ENCODE results near the gene ELMO1.

Gene ELMO1

DNA sequence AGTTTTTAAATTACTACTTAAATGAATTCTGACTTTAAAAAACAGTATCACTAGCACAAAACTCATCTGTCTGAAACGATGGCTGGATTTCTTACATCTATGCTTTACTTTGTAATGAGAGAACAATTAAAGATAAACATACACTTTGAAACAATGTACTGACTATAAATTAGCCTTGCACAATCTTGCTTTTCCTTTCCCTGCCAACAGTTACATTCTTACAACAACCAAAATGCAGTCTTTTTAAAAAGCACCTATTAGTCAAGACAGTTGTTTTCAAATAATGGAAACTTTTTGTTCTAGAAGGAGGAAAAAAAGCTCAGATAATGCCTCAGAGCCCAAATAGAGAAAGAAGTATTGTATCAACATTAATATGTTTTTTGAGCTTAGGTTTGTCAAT lies 153.3 kb downstream of the ELMO1 start:
- DNase-seq, result no peak

DNA sequence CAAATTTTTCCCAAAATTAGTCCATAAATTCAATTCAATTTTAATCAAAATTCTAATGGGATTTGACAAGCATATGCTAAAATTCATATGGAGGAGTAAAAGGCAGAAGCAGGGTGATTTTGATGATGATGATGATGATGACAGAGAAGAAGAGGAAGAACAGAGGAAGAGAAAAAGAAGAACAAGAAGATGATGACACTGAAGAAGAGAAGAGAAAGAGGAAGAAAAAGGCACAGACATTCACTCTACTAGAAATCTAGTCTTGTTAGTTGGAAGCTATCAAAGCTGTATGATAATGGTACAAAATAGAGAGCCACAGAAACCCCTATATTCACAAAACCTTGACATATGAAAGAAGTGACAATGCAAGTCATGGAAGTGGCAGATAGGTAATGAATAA lies 157.9 kb downstream of the ELMO1 start:
- DNase-seq, result no peak

DNA sequence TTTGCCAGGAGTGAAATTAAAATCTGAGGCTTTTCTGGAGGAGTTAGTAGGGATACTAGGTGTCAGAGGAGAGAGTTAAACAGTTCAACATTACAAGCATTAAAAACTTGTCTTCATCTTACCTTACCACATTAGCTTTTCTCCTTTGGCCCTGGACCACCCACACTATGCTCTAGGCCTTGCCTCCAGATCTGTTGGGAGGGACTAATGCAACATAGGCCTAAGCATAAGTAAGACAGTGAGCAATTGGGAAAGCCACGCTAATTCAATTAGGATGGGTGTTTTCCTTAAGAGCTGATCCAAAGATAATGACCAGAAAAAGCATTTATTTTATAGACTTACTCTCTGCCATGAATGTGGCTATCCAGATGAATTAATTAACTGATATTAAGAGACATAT lies 158.9 kb downstream of the ELMO1 start:
- DNase-seq, result no peak

DNA sequence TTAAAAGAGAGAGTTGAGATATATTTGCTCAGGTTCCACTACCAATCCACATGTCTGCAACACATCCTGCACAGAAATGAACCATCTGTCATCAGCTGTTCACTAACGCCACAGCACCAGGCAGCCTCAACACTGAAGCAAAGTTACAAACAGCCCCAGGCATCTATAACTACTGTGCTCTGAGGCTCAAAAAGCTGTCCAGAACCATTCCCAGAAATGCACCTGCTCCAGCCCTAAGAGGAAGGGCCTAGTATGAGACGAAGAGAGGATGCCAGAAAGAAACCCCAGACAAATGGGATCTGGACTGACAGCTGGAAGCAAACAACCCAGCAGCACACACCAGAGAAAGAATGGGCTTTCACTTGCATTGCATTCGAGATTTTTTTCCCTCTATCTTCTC lies 159.3 kb downstream of the ELMO1 start:
- no peak for DNase-seq

DNA sequence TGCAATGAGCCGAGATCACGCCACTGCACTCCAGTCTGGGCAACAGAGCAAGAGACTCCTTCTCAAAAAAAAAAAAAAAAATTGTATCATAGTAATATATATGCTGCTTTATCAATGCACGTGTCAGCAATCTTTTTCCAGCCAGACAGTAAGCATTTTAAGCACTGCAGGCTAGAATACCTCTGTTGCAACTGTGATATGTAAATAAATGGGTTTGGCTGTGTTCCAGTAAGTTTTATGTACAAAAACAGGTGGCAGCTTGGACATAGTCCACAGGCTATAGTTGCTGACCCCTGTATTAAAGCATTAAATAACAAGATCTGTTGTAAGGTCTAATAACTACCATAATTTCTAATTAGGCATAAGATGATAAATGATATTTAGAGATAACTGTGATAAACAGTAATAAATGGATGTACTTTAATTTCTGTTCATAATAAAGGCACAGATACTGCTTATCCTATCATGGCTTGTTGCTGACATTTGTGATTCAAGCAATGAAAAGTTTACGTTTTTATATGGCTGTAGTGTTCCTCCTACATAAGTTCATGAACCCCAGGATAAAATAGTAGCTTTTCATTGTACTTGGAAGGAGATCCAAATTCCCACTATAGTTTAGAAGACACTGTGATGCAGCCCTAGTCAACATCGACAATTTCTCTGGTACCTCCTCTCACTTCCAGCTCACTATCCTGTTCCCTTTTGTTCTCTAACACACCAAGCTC lies 161.4 kb downstream of the ELMO1 start:
- DNase-seq, result no peak

DNA sequence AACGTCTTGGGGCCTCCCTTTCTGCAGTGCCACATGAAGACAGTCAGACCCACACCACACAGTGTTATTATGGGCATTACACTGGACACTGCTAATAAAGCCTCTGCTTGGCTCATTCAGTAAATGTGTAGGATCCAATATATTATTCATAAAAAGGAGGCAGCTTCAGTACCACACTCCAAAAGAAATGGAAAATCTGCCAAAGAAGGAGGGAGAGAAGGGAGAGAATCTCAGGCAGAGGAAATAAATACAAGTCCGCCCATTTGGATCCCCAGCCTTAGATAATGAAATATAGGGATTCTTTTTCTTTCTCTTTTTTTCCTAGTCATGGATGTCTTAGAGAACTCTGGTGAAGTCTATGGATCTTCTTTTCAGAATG lies 162.2 kb downstream of the ELMO1 start:
- DNase-seq, result no peak

DNA sequence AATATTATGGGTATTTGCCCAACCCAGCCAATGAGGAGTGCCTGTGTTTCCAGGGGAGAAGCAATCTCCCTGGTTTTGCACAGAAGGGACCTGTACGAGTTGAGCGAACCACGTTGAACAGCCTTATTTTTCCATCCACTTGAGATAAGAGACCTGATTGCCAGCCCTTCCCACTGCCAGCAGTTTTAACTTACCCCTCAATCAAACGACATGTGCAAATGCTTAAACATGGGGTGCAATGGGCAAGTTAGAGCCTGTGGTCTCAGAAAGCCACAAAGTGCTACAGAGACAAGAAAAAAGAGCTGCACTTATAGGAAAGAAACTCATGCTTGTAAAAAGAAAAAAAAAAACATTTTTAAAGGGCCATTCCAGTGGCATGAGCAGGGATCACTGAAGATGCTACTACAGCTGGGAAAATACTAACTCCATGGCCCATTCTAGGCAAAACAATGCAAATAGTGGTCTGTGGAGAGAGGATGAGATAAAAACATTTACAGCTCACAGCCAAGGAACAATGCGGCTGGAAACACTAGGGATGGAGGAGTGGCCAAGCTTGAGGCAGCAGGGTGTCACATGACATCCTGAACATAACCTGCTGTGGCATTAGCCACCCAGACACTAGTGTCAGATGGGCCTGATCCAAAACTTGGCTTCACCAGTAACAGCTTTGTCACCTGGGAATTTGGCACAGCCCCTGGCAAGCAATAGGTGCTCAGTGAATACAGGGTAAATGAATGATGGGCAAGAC lies 162.8 kb downstream of the ELMO1 start:
- no peak for DNase-seq

DNA sequence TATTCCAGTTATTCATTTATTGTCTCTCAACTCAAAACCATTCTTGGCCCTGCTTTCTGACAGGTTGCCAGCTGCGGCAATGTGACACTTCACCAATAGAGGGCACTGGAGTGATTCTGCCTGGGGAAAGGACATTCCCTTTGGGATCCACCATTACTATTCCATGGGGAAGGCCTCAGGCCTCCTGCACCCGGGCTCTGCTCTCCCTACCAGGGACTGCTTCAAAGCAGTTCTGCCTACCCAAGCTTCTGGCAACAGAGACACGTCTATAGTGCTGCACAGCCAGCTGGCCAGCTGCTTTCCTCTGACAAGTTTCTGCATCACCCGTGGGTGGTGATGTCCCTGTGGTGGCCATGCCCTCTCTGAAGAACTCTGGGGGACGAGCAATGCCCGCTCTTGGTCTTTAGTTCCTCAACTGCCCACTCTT lies 163.8 kb downstream of the ELMO1 start:
- peak; percentile 44 for DNase-seq

DNA sequence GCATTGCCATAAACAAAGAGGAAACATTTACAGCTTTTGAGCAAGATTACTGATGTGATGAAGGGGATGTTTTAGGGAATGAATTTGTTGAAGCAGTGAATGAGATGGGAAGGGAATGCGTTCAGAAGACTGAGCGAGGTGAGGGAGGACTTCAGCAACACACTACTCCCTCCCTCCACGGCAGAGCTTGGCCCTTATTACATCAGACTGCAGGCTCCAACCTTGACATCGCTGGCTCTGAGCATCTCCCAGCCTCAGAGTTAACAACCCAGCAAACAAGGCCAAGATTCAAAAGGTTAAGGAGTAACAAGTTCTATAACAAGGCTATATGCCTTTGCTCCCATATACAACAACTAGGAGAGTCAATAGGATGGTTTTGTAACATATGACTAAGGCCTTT lies 164.4 kb downstream of the ELMO1 start:
- no peak for DNase-seq

DNA sequence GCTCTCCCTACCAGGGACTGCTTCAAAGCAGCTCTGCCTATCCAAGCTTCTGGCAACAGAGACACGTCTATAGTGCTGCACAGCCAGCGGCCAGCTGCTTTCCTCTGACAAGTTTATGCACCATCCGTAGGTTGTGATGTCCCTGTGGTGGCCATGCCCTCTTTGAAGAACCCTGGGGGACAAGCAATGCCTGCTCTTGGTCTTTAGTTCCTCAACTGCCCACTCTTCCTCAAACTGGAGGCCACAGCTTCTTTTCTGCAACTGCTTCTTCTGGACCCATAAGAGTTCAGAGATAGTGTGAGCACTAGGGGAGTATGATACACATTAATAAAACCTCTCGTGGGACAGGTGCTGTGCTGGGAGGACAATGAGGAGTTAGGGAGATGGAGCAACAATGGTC lies 164.9 kb downstream of the ELMO1 start:
- no peak for DNase-seq

DNA sequence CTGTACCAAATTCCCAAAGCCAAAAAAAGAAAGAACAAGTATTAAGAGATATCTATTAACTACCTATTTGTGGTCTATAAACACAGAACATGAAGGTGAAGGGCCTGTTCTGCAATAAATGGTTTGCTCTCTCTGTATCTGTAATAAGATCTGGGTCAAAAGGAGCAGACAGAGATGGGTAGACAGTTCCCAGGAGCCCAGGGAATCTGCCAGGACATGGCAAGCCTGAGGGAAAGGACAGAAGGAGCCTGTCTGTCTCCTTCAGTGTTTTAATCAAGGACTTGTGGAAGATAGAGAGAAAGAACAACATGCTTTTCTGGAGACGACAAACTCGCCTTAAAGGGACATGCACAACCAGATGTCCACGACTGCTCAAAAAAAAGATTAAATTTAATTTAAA lies 165.7 kb downstream of the ELMO1 start:
- no peak for DNase-seq

DNA sequence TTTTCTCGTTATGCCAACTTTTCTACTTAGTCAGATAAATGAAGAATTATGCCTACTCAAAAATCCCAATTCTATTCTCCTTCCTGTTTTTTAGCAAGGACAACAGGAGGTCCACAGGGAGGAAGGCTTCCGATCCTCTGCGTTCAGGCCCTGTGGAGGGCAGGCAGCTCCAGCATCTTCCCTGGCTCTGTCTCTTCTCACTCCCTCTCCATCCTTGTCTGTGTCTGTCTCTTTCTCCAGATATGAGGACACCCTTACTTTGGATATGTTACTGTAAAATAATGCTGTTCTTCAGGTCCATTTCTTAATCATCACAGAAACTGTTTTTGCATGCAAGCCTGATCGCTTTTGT lies 166.6 kb downstream of the ELMO1 start:
- DNase-seq, result no peak

DNA sequence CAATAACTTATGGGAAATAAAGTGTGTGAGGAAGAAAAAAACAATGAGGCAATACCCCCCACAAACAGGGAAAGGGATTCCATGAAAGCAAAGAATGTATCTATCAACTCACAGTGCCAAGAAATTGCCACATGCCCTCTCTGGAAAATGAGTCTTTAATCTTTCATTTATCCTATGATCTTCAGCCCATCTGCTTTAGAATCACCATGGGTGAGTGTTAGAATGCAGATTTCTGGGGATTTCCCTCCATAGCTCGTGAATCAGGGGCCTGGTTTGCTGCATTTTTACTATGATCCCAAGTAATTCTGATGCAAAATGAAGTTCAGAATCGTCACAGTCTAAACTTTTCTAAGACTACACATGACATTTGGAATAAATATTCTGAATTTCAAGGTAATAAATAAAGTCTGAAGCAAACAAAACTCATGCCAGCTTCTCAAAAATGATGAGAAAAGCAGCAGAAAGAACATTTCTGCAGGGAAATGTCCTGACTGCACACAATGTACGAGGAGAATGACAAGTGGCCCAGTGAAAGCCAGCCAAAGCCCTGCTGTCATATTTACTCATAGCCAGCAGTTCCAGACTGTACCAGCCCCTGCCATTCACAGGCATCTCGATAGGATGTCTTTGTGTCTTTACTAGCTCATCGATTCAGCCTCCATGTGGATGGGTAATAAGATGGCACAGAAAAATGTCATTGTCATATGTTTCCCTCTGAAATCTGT lies 167.1 kb downstream of the ELMO1 start:
- no peak for DNase-seq

DNA sequence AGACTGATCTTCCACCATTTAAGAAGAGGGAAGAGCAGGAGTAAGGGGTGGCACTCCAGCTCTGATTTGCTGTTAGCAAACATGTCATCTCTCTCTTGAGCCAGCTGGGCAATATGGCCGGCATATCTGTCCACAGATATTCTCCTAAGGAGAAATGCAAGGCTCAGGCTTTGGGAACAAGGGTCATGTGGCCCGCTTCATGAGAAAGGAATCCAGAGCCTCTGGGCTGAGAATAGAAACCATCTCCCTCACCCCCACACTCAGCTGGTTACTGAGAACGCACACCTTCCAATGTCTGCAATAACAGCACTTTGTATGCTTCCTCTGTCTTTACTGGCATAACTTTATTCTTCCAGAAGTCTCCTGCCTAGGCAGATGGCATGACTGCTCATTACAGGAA lies 171.2 kb downstream of the ELMO1 start:
- DNase-seq, result no peak

DNA sequence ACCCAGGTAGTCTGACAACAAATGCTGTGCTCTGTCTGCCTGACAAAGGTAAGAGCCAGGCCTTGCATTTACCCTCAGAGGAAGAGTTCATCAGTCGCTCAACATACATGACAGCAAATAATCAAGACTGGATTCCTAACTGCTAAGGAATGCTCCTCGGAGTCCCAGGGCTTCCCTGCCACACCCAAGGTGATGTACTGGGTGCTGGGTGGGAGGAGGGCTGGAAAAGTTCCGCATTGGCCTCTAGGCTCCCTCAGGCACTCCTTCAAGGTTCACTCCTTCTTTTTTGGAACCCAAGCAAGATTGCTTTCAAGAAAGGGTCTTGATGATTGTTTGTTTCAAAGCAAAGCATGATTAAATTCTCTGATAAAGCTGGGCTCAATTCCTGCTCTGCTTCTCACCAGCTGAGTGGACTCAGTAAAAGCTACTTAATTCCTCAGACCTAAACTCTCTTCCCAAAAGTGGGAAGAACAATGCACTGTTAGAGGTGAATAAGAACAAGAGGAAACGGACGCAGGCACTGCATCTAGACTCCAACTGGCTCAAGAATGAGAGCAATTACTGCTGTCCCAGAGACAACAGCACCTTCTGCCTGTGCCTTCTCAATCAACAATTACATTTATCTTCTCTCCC lies 173.5 kb downstream of the ELMO1 start:
- no peak for DNase-seq

DNA sequence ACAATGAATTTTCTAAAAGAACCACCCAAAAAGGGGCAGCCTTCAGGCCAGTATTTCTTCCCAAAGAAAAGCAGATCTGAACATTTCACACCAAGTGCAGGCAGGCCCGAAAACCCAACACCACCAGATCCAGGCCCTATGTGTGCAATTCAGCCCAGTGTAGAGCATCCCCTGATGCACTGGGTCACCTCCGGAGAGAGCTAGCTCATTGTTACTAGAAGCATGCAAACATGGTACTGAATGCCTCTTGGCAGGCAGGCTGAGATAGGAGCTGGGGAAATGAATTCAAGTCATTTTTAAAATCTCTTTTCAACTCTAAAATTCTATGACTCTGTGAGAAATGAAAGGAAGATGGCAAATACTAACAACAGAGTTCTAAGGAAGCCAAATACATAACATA lies 174.8 kb downstream of the ELMO1 start:
- DNase-seq, result no peak

DNA sequence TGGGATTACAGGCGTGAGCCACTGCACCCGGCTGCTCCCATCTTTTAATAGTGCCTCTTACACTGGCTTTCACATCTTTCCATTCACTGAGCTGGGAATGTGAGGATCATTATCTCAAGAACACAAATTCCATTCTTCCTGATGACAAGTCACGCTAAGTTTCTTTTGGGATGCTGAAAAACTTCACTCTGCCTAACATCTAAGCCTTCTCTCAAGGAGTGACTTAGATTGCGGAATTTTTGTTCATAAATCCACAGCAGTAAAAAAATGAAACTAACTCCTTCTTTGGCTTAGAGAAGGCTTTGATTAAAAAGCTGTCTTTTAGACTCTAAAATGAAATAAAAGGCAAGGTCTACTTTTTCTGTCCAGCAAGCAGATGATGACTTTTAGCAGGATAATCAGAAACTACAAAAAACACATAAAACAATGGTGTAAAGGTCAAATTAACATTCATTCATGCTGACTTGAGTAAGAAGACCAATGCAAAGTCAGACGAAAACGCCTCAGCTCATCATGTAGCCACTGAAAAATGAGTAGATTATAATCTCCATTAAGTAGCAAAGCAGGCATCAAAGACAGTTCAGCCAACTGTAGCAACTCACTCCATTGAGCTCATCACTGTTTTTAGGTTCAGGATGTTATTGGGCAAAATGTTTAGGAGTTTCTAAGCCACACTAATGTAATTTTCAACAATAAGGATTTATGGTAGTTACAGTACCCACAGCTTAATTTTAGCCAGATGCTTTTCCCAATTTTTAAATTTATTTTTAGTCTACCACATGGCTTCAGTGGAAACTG lies 178.8 kb downstream of the ELMO1 start:
- no peak for DNase-seq

DNA sequence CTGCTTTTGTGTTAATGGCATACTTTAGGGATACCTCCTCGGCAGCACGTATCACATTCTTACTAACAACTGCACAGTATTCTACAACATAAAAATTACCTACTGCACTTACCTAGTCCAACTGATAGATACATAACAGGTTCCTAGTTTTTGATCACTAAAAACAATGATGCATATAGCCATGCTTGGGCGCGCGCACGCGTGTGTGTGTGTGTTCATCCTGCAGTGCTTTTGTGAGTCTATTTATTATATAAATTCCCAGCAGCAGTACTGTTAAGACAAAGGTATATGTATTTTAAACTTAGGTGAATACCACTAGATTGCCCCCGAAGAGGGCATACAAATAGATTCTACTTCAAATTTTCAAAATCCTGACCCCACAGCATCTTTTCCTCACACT lies 181.4 kb downstream of the ELMO1 start:
- DNase-seq, result no peak

DNA sequence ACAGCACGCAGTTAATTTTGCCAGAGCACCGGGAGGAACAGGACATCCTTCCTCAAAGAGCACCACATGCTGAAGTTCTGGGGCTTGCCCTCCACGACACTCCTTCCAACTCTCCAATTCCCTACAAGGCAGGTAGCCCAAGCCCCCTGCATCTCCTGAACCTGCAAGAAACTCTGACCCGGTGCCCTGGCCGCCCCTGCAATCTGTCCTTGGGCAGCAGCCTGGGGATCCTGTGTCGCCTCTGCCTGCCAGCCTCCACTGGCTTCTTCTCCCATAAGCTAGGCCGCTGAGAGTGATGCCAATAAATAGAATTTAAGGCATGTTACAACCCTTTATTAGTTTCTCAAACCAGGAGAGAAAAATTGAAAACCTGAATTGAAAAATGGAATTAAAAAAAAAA lies 182.8 kb downstream of the ELMO1 start:
- no peak for DNase-seq

DNA sequence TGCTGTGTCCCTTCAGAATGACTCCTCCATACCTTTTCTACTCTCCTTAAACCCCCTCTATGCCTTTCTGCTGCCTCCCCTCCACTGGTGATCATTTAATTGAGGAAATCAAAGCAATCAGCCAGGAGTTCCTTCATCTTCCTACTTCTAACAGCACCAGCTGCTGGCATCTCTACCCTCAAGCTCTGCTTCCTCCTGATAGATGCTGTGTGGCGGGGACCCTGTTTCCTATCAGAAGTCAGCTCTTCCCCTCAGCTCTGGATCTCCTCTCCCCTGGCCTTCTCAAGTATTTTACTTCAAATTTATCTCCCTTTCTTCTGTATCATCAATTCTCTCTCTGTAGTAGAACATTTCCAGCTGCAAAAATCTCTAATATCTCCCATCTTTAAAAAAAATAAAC lies 183.7 kb downstream of the ELMO1 start:
- no peak for DNase-seq

DNA sequence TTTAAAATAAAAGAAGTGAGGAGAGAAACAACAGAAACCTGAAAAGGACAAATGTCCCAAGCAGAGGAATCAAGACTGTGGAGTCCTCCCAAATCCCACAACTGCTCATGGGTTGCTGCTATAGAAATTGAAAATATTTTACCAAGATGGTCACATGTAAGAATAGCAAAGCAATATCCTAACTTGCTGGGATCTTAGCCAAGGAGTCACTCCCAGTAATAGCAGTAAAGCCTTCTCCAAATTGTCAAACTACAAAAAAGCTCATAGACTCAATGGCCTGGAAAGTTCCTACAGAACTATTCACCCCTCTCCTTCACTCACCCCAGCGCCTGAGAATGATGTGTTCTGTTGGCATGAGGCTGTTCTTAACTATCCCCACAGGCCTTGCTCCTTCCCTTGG lies 186.5 kb downstream of the ELMO1 start:
- DNase-seq, result no peak

DNA sequence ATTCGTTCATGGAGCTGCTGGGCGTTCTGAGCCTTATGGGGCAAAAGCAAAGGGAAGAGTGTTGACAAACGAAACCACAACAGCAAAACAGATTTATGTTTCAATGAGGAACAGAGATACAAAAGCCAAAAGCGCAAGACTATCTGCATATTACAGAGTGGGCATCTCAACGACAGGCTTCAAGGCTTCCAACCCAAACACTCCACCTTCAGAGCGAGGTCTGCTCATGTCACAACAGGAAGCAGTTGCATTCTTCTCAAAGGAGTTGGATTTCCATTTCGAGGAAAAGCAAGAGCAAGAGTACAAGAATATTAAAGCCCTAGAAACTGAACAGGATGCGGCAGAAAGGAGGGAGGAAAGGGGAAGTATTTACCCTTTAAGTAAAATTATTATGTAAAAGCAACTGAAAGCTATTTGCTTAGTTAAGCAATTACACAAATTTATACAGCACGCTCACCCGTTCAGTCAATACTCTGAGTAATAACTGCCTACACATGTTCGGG lies 189.3 kb downstream of the ELMO1 start:
- DNase-seq, result no peak

DNA sequence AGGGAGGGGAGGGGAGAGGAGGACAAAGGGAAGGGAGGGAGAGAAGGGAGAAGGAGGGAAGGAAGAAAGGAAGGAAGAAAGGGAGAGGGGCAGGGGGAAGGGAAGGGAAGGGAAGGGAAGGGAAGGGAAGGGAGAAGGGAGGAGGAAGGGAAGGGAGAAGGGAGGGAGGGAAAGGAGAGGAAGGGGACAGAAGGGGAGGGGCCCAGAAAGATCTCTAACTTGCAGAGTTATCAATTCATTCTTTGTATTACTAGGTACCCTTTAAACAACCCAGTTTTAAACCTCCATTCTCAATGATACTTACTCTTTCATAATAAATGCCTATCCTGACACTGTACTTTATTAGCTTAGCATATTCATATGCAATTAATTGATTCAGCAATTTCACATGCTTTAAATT lies 192.0 kb downstream of the ELMO1 start:
- no peak for DNase-seq
